Measurements from ENCODE around the gene RTF1. TPM values are rescaled to one million over a fixed set of nuclear protein-coding genes. Genes with fewer than 3 reads are reported as not detected.

Gene RTF1
- total RNA-seq, 1 experiment from 2014 or later: 49.5 TPM

DNA sequence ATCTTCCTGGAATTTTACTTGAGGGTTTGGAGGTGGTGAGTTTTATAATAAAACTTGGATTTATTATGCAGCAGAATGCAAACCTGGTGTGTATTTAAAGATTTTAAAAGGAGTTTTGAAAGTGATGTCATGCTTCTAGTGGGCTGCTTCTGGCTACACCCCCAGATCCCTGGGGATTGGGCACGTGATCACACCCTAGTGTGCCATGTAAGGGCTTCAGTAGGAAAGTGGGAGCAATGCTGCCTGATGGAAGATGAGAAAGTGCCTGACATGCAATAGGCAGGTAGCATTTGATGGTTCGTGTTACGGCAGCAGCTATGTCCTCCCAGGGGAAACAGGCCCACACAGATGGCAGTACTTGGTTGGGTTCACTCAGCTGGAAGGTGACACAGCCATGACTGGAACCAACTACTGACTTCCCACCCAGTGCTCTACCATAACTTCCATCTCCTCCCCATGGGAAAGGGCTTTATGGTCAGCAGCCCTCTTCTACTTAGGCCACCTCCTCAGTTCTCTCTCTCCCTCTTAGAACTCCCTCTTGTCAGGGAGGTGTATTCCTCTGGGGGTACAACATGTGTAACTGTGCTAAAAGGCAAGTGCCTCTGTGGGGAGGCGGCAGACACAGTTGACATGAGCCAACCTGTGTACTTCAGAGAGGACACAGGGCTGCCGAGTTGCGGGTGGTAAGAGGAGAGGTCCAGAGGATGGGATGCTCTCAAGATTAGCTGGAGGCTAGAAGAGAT lies 82.4 kb downstream of the RTF1 start:
- Histone ChIP-seq H3K4me1 (ENCODE audit: insufficient read depth, low read length) (no peaks in the 10 kb centered on the region), H3K4ac (ENCODE audit: low read depth, low read length) (no peak overlapping the region), H3K27me3 (ENCODE audit: insufficient read depth, low read length) (peaks cover 93% of the 10 kb centered on the region), H3K27ac (ENCODE audit: insufficient read length, low read depth, low read length) (no peak overlapping the region), H3K9me3 (ENCODE audit: control insufficient read depth, low read depth, low read length) (no peaks in the 10 kb centered on the region), H3K79me1 (ENCODE audit: insufficient read depth, low read depth, low read length, poor library complexity, severe bottlenecking) (no peaks in the 10 kb centered on the region), H2BK5ac (ENCODE audit: insufficient read length, low read length) (no peak overlapping the region), H3K23me2 (ENCODE audit: insufficient read length, low read depth, low read length, poor library complexity, severe bottlenecking) (peaks cover 14% of the 10 kb centered on the region), H2BK120ac (ENCODE audit: low read depth, low read length, poor library complexity, severe bottlenecking) (no peak overlapping the region), H3K4me2 (ENCODE audit: insufficient read depth, insufficient read length, low read length) (no peak overlapping the region), H3K56ac (ENCODE audit: insufficient read length, low read depth, low read length) (no peak overlapping the region), H3T11ph (ENCODE audit: low read length) (no peak overlapping the region), H4K5ac (ENCODE audit: insufficient read length, low read depth, low read length) (no peak overlapping the region), H2BK12ac (ENCODE audit: insufficient read length, low read depth, low read length) (no peak overlapping the region), H3K9ac (ENCODE audit: extremely low read depth, insufficient read length, low read length) (no peak overlapping the region), H4K20me1 (ENCODE audit: control insufficient read depth, insufficient read depth, insufficient read length) (no peaks in the 10 kb centered on the region), H4K91ac (ENCODE audit: insufficient read length, low read depth, low read length) (no peak overlapping the region), H2AFZ (ENCODE audit: low read length) (no peak overlapping the region), H2BK15ac (ENCODE audit: low read depth, low read length) (no peak overlapping the region), H2BK20ac (ENCODE audit: low read depth, low read length, poor library complexity, severe bottlenecking) (no peak overlapping the region), H3K14ac (ENCODE audit: insufficient read depth, low read length) (no peak overlapping the region), H3K18ac (ENCODE audit: insufficient read length, low read depth, low read length) (no peak overlapping the region), H2AK5ac (ENCODE audit: insufficient read length, low read length) (no peak overlapping the region), H4K8ac (replicated peaks; ENCODE audit: insufficient read length, low read depth, low read length) (no peak overlapping the region), H3K23ac (ENCODE audit: insufficient read length, low read depth, low read length) (no peak overlapping the region), H3K79me2 (ENCODE audit: insufficient read depth, low read length) (no peaks in the 10 kb centered on the region)
- H3K36me3 Mint-ChIP-seq (ENCODE audit: insufficient read depth in 1 of 3, low read depth in 3 of 3): peaks cover 0 to 4% (median 0%) of the 10 kb centered on the region in 3 experiments; a peak in 1 of 7 replicates
- TF ChIP-seq, protein P1, sequence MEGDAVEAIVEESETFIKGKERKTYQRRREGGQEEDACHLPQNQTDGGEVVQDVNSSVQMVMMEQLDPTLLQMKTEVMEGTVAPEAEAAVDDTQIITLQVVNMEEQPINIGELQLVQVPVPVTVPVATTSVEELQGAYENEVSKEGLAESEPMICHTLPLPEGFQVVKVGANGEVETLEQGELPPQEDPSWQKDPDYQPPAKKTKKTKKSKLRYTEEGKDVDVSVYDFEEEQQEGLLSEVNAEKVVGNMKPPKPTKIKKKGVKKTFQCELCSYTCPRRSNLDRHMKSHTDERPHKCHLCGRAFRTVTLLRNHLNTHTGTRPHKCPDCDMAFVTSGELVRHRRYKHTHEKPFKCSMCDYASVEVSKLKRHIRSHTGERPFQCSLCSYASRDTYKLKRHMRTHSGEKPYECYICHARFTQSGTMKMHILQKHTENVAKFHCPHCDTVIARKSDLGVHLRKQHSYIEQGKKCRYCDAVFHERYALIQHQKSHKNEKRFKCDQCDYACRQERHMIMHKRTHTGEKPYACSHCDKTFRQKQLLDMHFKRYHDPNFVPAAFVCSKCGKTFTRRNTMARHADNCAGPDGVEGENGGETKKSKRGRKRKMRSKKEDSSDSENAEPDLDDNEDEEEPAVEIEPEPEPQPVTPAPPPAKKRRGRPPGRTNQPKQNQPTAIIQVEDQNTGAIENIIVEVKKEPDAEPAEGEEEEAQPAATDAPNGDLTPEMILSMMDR (conservative IDR thresholded peaks at IDR 0.05): no peak
- H3K4me1 Mint-ChIP-seq: peaks cover 6 to 26% of the 10 kb centered on the region in 2 experiments
- DNase-seq: no peak
- peaks cover 100% of the 10 kb centered on the region for H3K27me3 Mint-ChIP-seq (ENCODE audit: low read depth)
- no CpG with 5 or more reads among the region's 6 CpGs for WGBS (ENCODE audit: extremely low coverage, insufficient read length, low lambda C conversion rate)
- H3K9me3 Mint-ChIP-seq: no peaks in the 10 kb centered on the region; a peak in 1 of 5 replicates
- no peak overlapping the region for H3K27ac Mint-ChIP-seq
- H3K4me3 Mint-ChIP-seq: no peak overlapping the region
